Panc1 (cell line): Measurements from ENCODE around the gene DSCAML1. TPM values are rescaled to one million over a fixed set of nuclear protein-coding genes. Genes with fewer than 3 reads are reported as not detected.
A peak's percentile ranks its signal among the peaks of the same experiment; 100 is the strongest.

Source experiments
- ATAC-seq: fragments of 200-7000 bp; cut with Tn5 transposase; 2 replicates; pipeline ENCODE4 v1.9.1; 2020; ENCODE audit warnings: mild to moderate bottlenecking, moderate library complexity
- BruUV-seq: library from RNA; stranded (reverse); fragments of 400-500 nt; replicated peaks from 2 replicates; lab custom pipeline; 2021; lab: Mats Ljungman, UMichigan
- CTCF ChIA-PET: fragments of 300-600 bp; sonication (Branson Sonifier 250); formaldehyde crosslinking; loops from one replicate; lab custom pipeline; 2022; ENCODE audit warnings: antibody characterized with exemption; lab: Charles Lee
- POLR2A ChIA-PET: fragments of 300-600 bp; sonication (Branson Sonifier 250); formaldehyde crosslinking; loops from one replicate; lab custom pipeline; 2022; ENCODE audit warnings: antibody characterized with exemption; lab: Charles Lee
- DNase-seq: peaks from one replicate; pipeline ENCODE4 v3.0.0-alpha.2; 2010; ENCODE audit warnings: low read depth, low spot score
- H3K27ac ChIP-seq: 2 replicates; pipeline ENCODE4 v1.5.1; 2011; ENCODE audit warnings: mild to moderate bottlenecking, low read length, inconsistent platforms
- H3K27me3 ChIP-seq: fragments of 200-500 bp; sonication (Bioruptor generic); 2 replicates; pipeline ENCODE4 v1.6.0; 2014; ENCODE audit warnings: low read length, inconsistent platforms; ENCODE audit not compliant: control insufficient read depth, insufficient read depth
- H3K36me3 ChIP-seq: fragments of 200-500 bp; sonication (Bioruptor generic); 2 replicates; pipeline ENCODE4 v1.5.1; 2014; ENCODE audit warnings: inconsistent platforms, mild to moderate bottlenecking, low read length, moderate library complexity; ENCODE audit not compliant: control insufficient read depth, insufficient read depth
- H3K4me1 ChIP-seq: 2 replicates; pipeline ENCODE4 v1.5.1; 2011; ENCODE audit warnings: inconsistent platforms, mild to moderate bottlenecking, low read length, moderate library complexity; ENCODE audit not compliant: control insufficient read depth, insufficient read depth
- H3K4me3 ChIP-seq, 2 experiments: 2 replicates each; pipeline ENCODE4 v1.5.1; 2011 to 2012; ENCODE audit warnings: low read depth in 2 of 2, low read length in 2 of 2, mild to moderate bottlenecking in 2 of 2, inconsistent platforms in 1 of 2, moderate library complexity in 1 of 2
- H3K9me3 ChIP-seq: fragments of 200-500 bp; sonication (Bioruptor generic); 2 replicates; pipeline ENCODE4 v1.5.1; 2014; ENCODE audit warnings: low read depth, mild to moderate bottlenecking, inconsistent platforms, low read length, moderate library complexity; ENCODE audit not compliant: control insufficient read depth, insufficient read depth
- CTCF ChIP-seq: fragments of 450-650 bp; IDR thresholded peaks from 2 replicates; pipeline ENCODE4 v1.5.1; 2017; ENCODE audit warnings: mild to moderate bottlenecking
- POLR2AphosphoS5 ChIP-seq: IDR thresholded peaks from 2 replicates; pipeline ENCODE4 v1.6.1; 2012; ENCODE audit warnings: mild to moderate bottlenecking, low read depth, low read length, moderate library complexity
- SIN3A ChIP-seq: IDR thresholded peaks from 2 replicates; pipeline ENCODE4 v1.6.1; 2012; ENCODE audit warnings: low read depth, mild to moderate bottlenecking, low read length, moderate library complexity, borderline replicate concordance; ENCODE audit not compliant: insufficient read depth
- TCF7L2 ChIP-seq: IDR thresholded peaks from 2 replicates; pipeline ENCODE4 v1.6.1; 2011; ENCODE audit warnings: mild to moderate bottlenecking, low read depth, low read length, inconsistent platforms
- in situ Hi-C: cut with HindIII; loops from 2 replicates; pipeline ENCODE4 v1.10.0; 2016; ENCODE audit warnings: low sequenced_read_pairs, low pct_unique_long_range_greater_than_20kb
- intact Hi-C: fragments of 100-400 bp; cut with micrococcal nuclease; formaldehyde crosslinking; loops from one replicate; pipeline ENCODE4 v1.10.0; 2022; ENCODE audit not compliant: unreplicated experiment
- total RNA-seq: library from RNA; stranded (reverse); gene quantifications from one replicate; pipeline ENCODE4 v1.2.1, GENCODE V29; 2021; ENCODE audit not compliant: unreplicated experiment
- TF ChIP-seq, protein P1 (sequence below), 2 experiments: IDR thresholded peaks; 2 replicates each; pipeline ENCODE4 v1.6.1; 2011 to 2012; ENCODE audit warnings: low read depth in 2 of 2, control low read depth in 1 of 2, low read length in 1 of 2, mild to moderate bottlenecking in 1 of 2, moderate library complexity in 1 of 2; ENCODE audit not compliant: insufficient read depth in 1 of 2

Gene DSCAML1
- total RNA-seq, 1 experiment from 2014 or later = 1.6 TPM

DNA sequence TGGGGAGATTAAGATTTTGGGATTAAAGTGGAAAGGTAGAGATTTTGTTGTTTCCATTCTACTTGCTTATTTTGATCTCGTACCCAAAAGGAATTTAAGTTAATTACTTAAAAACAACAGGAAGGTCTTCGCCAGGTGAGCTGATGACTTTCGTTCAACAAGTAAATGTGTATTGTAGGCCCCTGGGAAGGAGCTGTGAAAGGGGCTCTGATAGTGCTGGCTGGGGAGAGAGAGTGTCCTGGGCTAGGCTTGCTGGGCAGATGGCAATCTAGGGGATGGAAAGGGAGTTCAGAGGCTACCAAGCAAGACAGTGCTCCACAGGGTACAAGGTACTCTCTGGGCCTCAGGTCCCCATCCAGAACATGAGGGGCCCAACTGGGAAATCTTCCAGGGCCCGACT, 279.9 kb downstream of the DSCAML1 start:
- Histone ChIP-seq H3K27me3 (no peaks in the 10 kb centered on the region), H3K27ac (no peak overlapping the region)

DNA sequence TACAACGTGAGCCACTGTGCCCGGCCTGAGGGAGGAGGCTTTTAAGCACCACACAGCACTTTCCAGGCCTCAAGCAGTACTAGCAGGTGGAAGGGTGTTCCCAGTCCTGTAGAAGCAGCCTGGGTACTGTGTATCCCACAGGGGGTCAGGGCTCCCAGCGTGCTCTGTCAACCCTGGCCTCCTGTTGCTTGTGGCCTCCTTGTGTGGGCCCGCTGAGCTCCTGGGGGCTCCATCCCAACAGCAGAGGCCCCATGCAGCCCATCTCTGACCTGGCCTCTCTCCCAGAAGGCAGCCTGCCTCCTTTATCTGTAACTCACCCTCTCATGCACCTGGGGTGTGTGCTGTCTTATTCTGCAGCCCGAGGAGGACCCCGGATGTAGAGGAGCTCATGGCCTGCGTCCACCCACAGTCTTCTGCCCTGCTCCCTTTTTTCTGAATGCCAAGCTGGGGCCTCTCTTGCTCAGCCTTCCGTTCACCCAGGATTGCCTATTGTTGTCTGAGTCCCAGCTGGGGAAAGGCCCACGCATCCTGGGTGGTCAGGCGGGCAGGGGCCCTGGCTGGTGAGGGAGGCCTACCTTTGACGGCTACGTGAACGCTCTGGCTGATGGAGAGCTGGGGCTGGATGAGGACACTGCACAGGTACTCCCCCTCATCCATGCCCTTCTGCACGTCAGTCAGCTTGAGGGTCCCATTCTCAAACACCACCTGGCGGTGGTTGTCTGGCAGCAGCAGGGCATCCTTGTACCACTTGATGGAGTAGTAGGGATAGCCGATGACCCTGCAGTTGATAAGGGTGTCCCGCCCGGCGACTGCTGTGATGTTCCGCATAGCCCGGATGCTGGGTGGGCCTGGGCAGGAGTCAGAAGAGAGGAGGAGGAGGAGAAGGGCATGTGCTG, 280.9 kb downstream of the DSCAML1 start:
- Histone ChIP-seq H3K4me1 (0 out of 2 replicates have a peak, but pooled peaks cover 4% of the 10 kb centered on the region), H3K27ac (no peak overlapping the region), H3K27me3 (peaks cover 2% of the 10 kb centered on the region; the same call in 1 of the 2 replicates), H3K36me3 (no peaks in the 10 kb centered on the region), H3K9me3 (no peaks in the 10 kb centered on the region), H3K4me3 (no peak overlapping the region)
- no TSS peak for BruUV-seq
- in situ Hi-C loops = no loop called here
- DNase-seq = no peak
- TF ChIP-seq, protein P1, sequence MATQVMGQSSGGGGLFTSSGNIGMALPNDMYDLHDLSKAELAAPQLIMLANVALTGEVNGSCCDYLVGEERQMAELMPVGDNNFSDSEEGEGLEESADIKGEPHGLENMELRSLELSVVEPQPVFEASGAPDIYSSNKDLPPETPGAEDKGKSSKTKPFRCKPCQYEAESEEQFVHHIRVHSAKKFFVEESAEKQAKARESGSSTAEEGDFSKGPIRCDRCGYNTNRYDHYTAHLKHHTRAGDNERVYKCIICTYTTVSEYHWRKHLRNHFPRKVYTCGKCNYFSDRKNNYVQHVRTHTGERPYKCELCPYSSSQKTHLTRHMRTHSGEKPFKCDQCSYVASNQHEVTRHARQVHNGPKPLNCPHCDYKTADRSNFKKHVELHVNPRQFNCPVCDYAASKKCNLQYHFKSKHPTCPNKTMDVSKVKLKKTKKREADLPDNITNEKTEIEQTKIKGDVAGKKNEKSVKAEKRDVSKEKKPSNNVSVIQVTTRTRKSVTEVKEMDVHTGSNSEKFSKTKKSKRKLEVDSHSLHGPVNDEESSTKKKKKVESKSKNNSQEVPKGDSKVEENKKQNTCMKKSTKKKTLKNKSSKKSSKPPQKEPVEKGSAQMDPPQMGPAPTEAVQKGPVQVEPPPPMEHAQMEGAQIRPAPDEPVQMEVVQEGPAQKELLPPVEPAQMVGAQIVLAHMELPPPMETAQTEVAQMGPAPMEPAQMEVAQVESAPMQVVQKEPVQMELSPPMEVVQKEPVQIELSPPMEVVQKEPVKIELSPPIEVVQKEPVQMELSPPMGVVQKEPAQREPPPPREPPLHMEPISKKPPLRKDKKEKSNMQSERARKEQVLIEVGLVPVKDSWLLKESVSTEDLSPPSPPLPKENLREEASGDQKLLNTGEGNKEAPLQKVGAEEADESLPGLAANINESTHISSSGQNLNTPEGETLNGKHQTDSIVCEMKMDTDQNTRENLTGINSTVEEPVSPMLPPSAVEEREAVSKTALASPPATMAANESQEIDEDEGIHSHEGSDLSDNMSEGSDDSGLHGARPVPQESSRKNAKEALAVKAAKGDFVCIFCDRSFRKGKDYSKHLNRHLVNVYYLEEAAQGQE (IDR thresholded peaks at IDR 0.05; ENCODE audit: insufficient read depth in 1 of 2, low read depth in 2 of 2, low read length in 1 of 2) = no peak
- TF ChIP-seq TCF7L2 = no peak
- TF ChIP-seq SIN3A = no peak
- no peak for TF ChIP-seq CTCF
- no peak for TF ChIP-seq POLR2AphosphoS5
- intact Hi-C loops = no loop called here
- CTCF ChIA-PET = no interaction called here
- ATAC-seq = peak; percentile 19; the same call in 1 of the 2 replicates
- POLR2A ChIA-PET = no interaction called here

More for the DNA sequence above, 279.9 kb downstream of the DSCAML1 start:
- no TSS peak for BruUV-seq
- ChIA-PET CTCF (no interaction called here), POLR2A (no interaction called here)
- ATAC-seq = no peak
- in situ Hi-C loops (no loop called here), intact Hi-C loops (no loop called here)
- Histone ChIP-seq H3K4me3 (no peak overlapping the region), H3K36me3 (no peaks in the 10 kb centered on the region), H3K9me3 (no peaks in the 10 kb centered on the region), H3K4me1 (0 out of 2 replicates have a peak, but pooled peaks cover 3% of the 10 kb centered on the region)
- TF ChIP-seq POLR2AphosphoS5 (no peak), TCF7L2 (no peak), CTCF (no peak), SIN3A (no peak)
- TF ChIP-seq, protein P1 (IDR thresholded peaks at IDR 0.05; ENCODE audit: insufficient read depth in 1 of 2, low read depth in 2 of 2, low read length in 1 of 2) = no peak
- DNase-seq = no peak
